Prostate gland (tissue), 2 donors: Measurements from ENCODE around the gene CORO7. TPM values are rescaled to one million over a fixed set of nuclear protein-coding genes. Genes with fewer than 3 reads are reported as not detected.
"Not testable (repeated sequence)": the region's sequence is repeated elsewhere in the genome, so short reads cannot be mapped to it uniquely, and the experiment has no call there.

Experiments used
- DNase-seq: peaks from one replicate; pipeline ENCODE4 v3.0.0-alpha.2; 2019; ENCODE audit warnings: low spot score
- H3K27ac ChIP-seq, 2 donors: fragments of 200-600 bp; sonication (generic); 2 replicates each; pipeline ENCODE4 v1.5.1; 2017 to 2019
- H3K27me3 ChIP-seq: fragments of 200-600 bp; sonication (generic); replicated peaks from 2 replicates; pipeline ENCODE4 v1.5.1; 2019; ENCODE audit not compliant: insufficient read depth
- H3K36me3 ChIP-seq, 2 donors: fragments of 200-600 bp; sonication (generic); 1 replicate in 1 of 2; 2 replicates in 1 of 2; pipeline versions ENCODE4 v1.5.1 to v1.8.1; 2017 to 2019
- H3K4me1 ChIP-seq: fragments of 200-600 bp; sonication (generic); replicated peaks from 2 replicates; pipeline ENCODE4 v1.5.1; 2019
- H3K4me3 ChIP-seq, 2 donors: fragments of 200-600 bp; sonication (generic); 2 replicates each; pipeline ENCODE4 v1.5.1; 2017 to 2019
- H3K9me3 ChIP-seq: fragments of 200-600 bp; sonication (generic); 2 replicates; pipeline ENCODE4 v1.5.1; 2017
- POLR2A ChIP-seq: fragments of 450-650 bp; IDR thresholded peaks from one replicate; pipeline ENCODE4 v1.6.1; 2016; ENCODE audit warnings: antibody characterized with exemption, mild to moderate bottlenecking
- POLR2AphosphoS5 ChIP-seq: sonication (generic); formaldehyde crosslinking; IDR thresholded peaks from one replicate; pipeline ENCODE4 v1.6.1; 2017; ENCODE audit warnings: antibody characterized with exemption
- WGBS: methylation state at CpG from one replicate; pipeline ENCODE4 v1.1.5; 2018; 5-methylcytosine and 5-hydroxymethylcytosine counted together
- intact Hi-C: fragments of 100-400 bp; cut with DNase I; formaldehyde crosslinking; loops from one replicate; pipeline ENCODE4 v1.14.2; 2022
- total RNA-seq, 2 donors: library from RNA; depleted of rRNA; stranded (reverse); fragments of >200 nt; gene quantifications; one replicate each; pipeline ENCODE4 v1.1.0, GENCODE V29; 2016
- TF ChIP-seq, protein P1 (sequence below), 4 experiments: fragments of 200-600 bp in 2 of 4; fragments of 450-650 bp in 2 of 4; sonication (generic) in 2 of 4; IDR thresholded peaks; 1 replicate in 3 of 4; 2 replicates in 1 of 4; pipeline ENCODE4 v1.5.1; 2016 to 2019; ENCODE audit warnings: antibody characterized with exemption in 4 of 4, mild to moderate bottlenecking in 2 of 4, moderate library complexity in 2 of 4

Gene CORO7
- total RNA-seq, 2 donors from 2014 or later, result 24.1 to 122 TPM

DNA sequence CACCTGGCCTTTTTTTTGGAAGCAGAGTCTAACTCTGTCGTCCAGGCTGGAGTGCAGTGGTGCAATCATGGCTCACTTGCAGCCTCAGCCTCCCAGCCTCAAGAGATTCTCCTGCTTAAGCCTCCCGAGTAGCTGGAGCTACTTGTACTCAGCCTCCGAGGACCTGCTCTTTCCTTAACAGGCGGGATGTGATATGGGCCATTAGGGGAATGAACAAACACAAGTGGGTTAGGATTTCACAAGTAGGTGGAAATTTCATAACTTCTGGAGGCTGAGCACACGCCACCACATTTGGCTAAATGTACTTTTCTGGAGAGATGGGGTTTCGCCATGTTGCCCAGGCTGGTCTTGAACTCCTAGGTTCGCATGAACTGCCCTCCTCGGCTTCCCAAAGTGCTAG lies 69.4 kb downstream of the CORO7 start:
- TF ChIP-seq POLR2A (no peak), POLR2AphosphoS5 (no peak)
- TF ChIP-seq, protein P1, sequence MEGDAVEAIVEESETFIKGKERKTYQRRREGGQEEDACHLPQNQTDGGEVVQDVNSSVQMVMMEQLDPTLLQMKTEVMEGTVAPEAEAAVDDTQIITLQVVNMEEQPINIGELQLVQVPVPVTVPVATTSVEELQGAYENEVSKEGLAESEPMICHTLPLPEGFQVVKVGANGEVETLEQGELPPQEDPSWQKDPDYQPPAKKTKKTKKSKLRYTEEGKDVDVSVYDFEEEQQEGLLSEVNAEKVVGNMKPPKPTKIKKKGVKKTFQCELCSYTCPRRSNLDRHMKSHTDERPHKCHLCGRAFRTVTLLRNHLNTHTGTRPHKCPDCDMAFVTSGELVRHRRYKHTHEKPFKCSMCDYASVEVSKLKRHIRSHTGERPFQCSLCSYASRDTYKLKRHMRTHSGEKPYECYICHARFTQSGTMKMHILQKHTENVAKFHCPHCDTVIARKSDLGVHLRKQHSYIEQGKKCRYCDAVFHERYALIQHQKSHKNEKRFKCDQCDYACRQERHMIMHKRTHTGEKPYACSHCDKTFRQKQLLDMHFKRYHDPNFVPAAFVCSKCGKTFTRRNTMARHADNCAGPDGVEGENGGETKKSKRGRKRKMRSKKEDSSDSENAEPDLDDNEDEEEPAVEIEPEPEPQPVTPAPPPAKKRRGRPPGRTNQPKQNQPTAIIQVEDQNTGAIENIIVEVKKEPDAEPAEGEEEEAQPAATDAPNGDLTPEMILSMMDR (IDR thresholded peaks at IDR 0.05), result no peak
- DNase-seq, result no peak
- intact Hi-C loops, result no loop called here
- Histone ChIP-seq H3K27ac (no peak overlapping the region), H3K36me3 (no peaks in the 10 kb centered on the region), H3K4me3 (no peak overlapping the region), H3K27me3 (no peaks in the 10 kb centered on the region), H3K4me1 (no peaks in the 10 kb centered on the region), H3K9me3 (no peaks in the 10 kb centered on the region)
- WGBS, result 78% methylated on average over 8 of the region's 8 CpGs

DNA sequence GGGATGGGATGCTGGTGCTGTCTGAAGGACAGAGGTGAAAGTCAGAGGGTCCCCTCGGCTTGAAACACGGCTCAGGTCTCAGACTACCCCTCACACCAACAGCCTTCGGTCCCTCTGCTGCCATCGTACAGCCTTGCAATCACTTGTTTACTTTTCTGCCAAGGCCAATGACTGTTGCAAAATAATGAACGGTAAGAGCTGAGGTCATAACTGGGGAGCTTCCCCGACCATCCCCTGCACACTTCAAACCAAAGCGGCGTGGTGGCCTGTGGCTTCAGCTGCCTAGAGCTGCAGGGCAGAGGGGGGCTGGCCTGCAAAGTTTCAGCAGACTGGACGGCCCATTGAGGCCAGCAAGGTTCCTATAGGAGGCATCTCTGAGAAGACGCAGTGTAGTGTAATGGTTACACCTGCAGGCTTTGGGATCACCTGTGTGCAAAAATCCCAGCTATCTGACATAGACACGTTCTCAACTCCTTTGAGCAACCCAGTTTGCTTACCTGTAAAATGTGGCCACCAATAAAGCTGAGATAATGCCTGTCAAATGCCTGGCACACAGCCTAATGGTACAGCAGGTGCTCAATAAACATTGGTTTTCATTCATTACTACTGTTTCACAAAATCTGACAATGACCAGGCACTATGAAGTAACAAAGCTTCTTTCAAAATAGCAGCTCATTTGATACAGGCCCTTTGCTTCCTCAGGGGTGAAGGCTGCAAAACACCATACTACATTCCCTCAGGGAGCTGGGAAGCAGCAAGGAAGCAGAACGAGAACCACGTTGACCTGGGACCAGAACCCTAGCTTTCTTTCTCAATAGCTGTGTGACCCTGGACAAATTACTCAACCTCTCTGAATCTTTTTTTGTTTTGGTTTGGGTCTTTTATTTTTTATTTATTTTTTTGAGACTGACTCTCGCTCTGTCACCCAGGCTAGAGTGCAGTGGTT lies 70.3 kb downstream of the CORO7 start:
- intact Hi-C loops, result no loop called here
- H3K36me3 ChIP-seq, result no peaks in the 10 kb centered on the region
- H3K27ac ChIP-seq, result no peak overlapping the region
- 70% methylated on average over 14 of the region's 14 CpGs for WGBS
- H3K9me3 ChIP-seq, result no peaks in the 10 kb centered on the region
- H3K4me3 ChIP-seq, result no peak overlapping the region
- no peaks in the 10 kb centered on the region for H3K4me1 ChIP-seq
- no peak for DNase-seq
- H3K27me3 ChIP-seq, result no peaks in the 10 kb centered on the region
- peak; percentile 22 for TF ChIP-seq POLR2AphosphoS5
- TF ChIP-seq, protein P1 (IDR thresholded peaks at IDR 0.05), result no peak

DNA sequence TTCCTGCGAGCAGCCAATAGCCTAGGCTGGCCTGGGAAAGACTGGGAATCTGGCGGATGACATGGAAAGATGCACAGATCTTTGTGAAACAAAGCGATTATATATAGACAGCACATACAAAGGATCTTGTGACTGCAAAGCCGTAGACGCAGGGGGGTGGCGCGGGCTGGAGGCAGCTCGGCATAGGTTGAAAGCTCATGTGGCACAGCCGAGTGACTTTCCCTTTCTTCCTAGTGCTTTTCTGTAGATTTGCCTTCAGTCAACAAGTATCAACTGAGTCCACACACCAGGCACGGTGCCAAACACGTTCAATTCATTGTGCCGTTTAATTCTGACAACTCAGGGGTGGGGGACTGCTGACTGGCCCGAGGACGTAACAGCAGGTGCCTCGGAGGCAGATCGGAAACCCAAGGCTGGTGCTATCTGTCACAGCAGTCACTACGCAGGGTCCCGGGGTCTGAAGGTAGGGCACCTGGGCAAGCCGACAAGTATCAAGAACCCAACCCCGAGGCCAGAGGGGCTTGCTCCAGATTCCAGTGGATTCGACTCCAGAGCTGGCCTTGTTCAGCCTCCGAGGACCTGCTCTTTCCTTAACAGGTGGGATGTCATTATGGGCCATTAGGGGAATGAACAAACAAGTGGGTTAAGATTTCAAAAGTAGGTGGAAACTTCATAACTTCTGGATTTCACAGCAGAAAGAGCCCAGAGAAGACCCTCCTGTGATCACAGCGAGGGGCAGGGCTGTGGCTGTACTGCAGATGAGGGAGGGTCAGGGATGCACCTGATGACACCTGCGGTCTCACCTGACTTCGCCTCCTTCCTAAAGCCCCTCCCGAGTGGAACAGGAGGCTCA lies 71.2 kb downstream of the CORO7 start:
- Histone ChIP-seq H3K27me3 (no peaks in the 10 kb centered on the region), H3K9me3 (no peaks in the 10 kb centered on the region), H3K4me3 (no peak overlapping the region), H3K36me3 (no peaks in the 10 kb centered on the region), H3K27ac (no peak overlapping the region), H3K4me1 (no peaks in the 10 kb centered on the region)
- DNase-seq, result no peak
- TF ChIP-seq POLR2AphosphoS5 (no peak), POLR2A (no peak)
- TF ChIP-seq, protein P1 (IDR thresholded peaks at IDR 0.05), result no peak
- WGBS, result 58% methylated on average over 26 of the region's 26 CpGs
- intact Hi-C loops, result no loop called here

DNA sequence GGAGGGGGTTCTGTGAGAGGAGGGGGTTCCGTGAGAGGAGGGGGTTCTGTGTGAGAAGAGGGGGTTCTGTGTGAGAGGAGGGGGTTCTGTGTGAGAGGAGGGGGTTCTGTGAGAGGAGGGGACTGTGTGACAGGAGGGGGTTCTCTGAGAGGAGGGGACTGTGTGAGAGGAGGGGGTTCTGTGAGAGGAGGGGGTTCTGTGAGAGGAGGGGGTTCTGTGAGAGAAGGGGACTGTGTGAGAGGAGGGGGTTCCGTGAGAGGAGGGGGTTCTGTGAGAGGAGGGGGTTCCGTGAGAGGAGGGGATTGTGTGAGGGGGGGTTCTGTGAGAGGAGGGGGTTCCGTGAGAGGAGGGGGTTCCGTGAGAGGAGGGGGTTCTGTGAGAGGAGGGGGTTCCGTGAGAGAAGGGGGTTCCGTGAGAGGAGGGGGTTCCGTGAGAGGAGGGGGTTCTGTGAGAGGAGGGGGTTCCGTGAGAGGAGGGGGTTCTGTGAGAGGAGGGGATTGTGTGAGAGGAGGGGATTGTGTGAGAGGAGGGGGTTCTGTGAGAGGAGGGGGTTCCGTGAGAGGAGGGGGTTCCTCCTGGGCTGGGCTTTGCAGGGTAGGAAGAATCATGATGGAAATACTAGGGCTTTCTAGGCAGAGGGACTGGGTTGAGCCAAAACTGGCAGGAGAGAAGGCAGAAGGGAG lies 72.0 kb downstream of the CORO7 start:
- H3K4me3 ChIP-seq, H3K4me1 ChIP-seq, DNase-seq, H3K36me3 ChIP-seq, H3K27me3 ChIP-seq, H3K27ac ChIP-seq, H3K9me3 ChIP-seq, intact Hi-C loops: not testable (repeated sequence)
- WGBS, result 55% methylated on average over 6 of the region's 10 CpGs
